GM12891 (cell line): ENCODE measurements around the gene PF4V1.

Experiments
- POLR2A ChIP-seq: IDR thresholded peaks from 2 replicates; pipeline ENCODE4 v1.6.1; 2011; ENCODE audit warnings: low read depth, low read length, control low read depth
- POLR2AphosphoS5 ChIP-seq: IDR thresholded peaks from 2 replicates; pipeline ENCODE4 v1.6.1; 2011; ENCODE audit warnings: low read depth, low read length, control low read depth
- TAF1 ChIP-seq: IDR thresholded peaks from 2 replicates; pipeline ENCODE4 v1.6.1; 2011; ENCODE audit warnings: low read depth, low read length, control low read depth

DNA sequence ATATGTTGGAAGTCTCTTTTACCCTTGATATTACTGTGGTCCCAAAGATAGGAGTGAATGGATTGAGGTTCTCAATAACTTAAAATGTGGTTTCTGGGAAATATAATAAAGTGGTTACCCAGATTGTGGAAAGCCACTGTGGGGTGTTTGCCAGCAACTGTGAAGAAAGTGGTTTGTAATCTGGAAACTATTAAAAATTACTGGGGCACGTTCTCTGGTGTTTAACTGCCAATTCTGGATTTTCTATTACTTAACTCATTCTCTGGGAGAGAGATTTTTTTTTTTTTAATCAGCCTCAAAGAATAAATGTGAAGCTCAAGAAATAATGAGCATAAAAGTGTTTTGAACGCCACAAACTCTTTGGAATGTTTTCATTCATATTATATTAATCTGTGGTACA, 21.5 kb upstream of the PF4V1 start:
- TF ChIP-seq POLR2AphosphoS5 (no peak), TAF1 (no peak), POLR2A (no peak)
